Endodermal cell (in vitro differentiated cells): ENCODE data around the gene RCN1. TPM values are rescaled to one million over a fixed set of nuclear protein-coding genes. Genes with fewer than 3 reads are reported as not detected.

Experiments used
- DNase-seq: peaks from one replicate; pipeline ENCODE4 v3.0.0-alpha.2; 2017
- H3K27ac ChIP-seq: 2 replicates; pipeline ENCODE4 v1.5.1; 2013; ENCODE audit warnings: mild to moderate bottlenecking, low read depth, low read length, moderate library complexity
- H3K27me3 ChIP-seq: 2 replicates; pipeline ENCODE4 v1.6.1; 2013; ENCODE audit warnings: mild to moderate bottlenecking, low read length, moderate library complexity; ENCODE audit not compliant: insufficient read depth, control insufficient read depth, poor library complexity, severe bottlenecking
- H3K36me3 ChIP-seq: 2 replicates; pipeline ENCODE4 v1.7.0; 2013; ENCODE audit warnings: mild to moderate bottlenecking, low read length, moderate library complexity; ENCODE audit not compliant: control insufficient read depth, insufficient read depth
- H3K4me1 ChIP-seq: one replicate; pipeline ENCODE4 v1.7.0; 2013; ENCODE audit warnings: low read length; ENCODE audit not compliant: control insufficient read depth, insufficient read depth
- H3K4me3 ChIP-seq: 2 replicates; pipeline ENCODE4 v1.5.1; 2013; ENCODE audit warnings: mild to moderate bottlenecking, low read length, moderate library complexity
- H3K9ac ChIP-seq: 2 replicates; pipeline ENCODE4 v1.6.1; 2013; ENCODE audit warnings: mild to moderate bottlenecking, low read length, moderate library complexity; ENCODE audit not compliant: poor library complexity, severe bottlenecking; ENCODE audit errors: extremely low read depth
- H3K9me3 ChIP-seq: 2 replicates; pipeline ENCODE4 v1.6.1; 2013; ENCODE audit warnings: mild to moderate bottlenecking, low read length, moderate library complexity; ENCODE audit not compliant: control insufficient read depth
- H3K27ac Mint-ChIP-seq: 2 replicates; pipeline ENCODE4 v1.8.0; 2020; ENCODE audit warnings: mixed read lengths
- H3K27me3 Mint-ChIP-seq: 2 replicates; pipeline ENCODE4 v1.8.0; 2021; ENCODE audit warnings: mild to moderate bottlenecking, mixed read lengths; ENCODE audit not compliant: insufficient read depth
- H3K36me3 Mint-ChIP-seq: 2 replicates; pipeline ENCODE4 v1.8.0; 2020; ENCODE audit warnings: low read depth, mixed read lengths
- H3K4me1 Mint-ChIP-seq: 2 replicates; pipeline ENCODE4 v1.8.0; 2020; ENCODE audit warnings: mixed read lengths
- H3K4me3 Mint-ChIP-seq: 2 replicates; pipeline ENCODE4 v1.8.0; 2020; ENCODE audit warnings: mild to moderate bottlenecking, moderate library complexity, mixed read lengths
- H3K9me3 Mint-ChIP-seq: 2 replicates; pipeline ENCODE4 v1.8.0; 2020; ENCODE audit warnings: mild to moderate bottlenecking, mixed read lengths
- WGBS, 2 experiments: methylation state at CpG; one replicate each; pipeline versions ENCODE4 v1.1.5 to v1.1.7; 2013; ENCODE audit warnings: missing lambda C conversion rate in 2 of 2, mixed read lengths in 1 of 2; ENCODE audit not compliant: insufficient coverage in 1 of 2, insufficient read length in 1 of 2; 5-methylcytosine and 5-hydroxymethylcytosine counted together
- total RNA-seq, 2 donors: library from RNA; stranded (reverse); fragmentation: NEBNext Ultra II Directional in 1 of 2; extraction: Animal tissue kit (Norgen Biotek cat#: 25700) in 1 of 2; gene quantifications; 2 replicates in 1 of 2; 3 replicates in 1 of 2; pipeline ENCODE4 v1.2.1, GENCODE V29; 2021
- TF ChIP-seq, protein P1 (sequence below): fragments of 200-600 bp; sonication (generic); conservative IDR thresholded peaks from 2 replicates; pipeline ENCODE4 v1.5.0; 2021; ENCODE audit warnings: antibody characterized with exemption, mild to moderate bottlenecking

The RCN1 gene
- total RNA-seq, 2 donors from 2014 or later, result 99.5 to 136 TPM

DNA sequence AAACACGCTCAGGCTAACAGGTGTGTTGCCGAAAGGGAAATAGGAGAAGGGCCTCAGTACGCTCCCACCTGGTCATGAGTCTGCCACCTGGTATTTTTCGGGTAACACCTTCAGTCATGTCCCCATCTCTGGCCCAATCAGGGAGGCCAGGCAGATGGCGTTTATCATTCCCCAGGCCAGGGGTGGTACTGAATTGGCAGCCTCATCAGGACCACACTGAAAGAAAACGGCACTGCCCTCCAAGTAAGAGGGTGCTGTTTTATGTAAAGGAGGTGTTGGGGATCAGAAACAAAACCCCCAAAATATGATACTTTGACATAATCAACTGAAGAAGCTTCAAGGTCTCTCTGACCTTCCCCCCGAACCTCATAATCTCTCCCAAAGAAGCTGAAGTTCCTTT, 58.9 kb downstream of the RCN1 start:
- TF ChIP-seq, protein P1, sequence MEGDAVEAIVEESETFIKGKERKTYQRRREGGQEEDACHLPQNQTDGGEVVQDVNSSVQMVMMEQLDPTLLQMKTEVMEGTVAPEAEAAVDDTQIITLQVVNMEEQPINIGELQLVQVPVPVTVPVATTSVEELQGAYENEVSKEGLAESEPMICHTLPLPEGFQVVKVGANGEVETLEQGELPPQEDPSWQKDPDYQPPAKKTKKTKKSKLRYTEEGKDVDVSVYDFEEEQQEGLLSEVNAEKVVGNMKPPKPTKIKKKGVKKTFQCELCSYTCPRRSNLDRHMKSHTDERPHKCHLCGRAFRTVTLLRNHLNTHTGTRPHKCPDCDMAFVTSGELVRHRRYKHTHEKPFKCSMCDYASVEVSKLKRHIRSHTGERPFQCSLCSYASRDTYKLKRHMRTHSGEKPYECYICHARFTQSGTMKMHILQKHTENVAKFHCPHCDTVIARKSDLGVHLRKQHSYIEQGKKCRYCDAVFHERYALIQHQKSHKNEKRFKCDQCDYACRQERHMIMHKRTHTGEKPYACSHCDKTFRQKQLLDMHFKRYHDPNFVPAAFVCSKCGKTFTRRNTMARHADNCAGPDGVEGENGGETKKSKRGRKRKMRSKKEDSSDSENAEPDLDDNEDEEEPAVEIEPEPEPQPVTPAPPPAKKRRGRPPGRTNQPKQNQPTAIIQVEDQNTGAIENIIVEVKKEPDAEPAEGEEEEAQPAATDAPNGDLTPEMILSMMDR, result no peak
- Histone ChIP-seq H3K27me3 (peaks cover 31% of the 10 kb centered on the region), H3K36me3 (no peaks in the 10 kb centered on the region), H3K4me3 (no peak overlapping the region), H3K4me1 (peaks cover 3% of the 10 kb centered on the region), H3K9ac (no peak overlapping the region), H3K27ac (no peak overlapping the region), H3K9me3 (no peaks in the 10 kb centered on the region)
- H3K4me1 Mint-ChIP-seq, result peaks cover 4% of the 10 kb centered on the region
- H3K36me3 Mint-ChIP-seq, result no peaks in the 10 kb centered on the region
- peaks cover 42% of the 10 kb centered on the region for H3K27me3 Mint-ChIP-seq
- peaks cover 2% of the 10 kb centered on the region for H3K9me3 Mint-ChIP-seq
- no peak for DNase-seq
- WGBS, 2 experiments, result 91 to 95% methylated on average over 5 to 7 of the region's 7 CpGs
- H3K27ac Mint-ChIP-seq, result no peak overlapping the region
- H3K4me3 Mint-ChIP-seq, result no peak overlapping the region

DNA sequence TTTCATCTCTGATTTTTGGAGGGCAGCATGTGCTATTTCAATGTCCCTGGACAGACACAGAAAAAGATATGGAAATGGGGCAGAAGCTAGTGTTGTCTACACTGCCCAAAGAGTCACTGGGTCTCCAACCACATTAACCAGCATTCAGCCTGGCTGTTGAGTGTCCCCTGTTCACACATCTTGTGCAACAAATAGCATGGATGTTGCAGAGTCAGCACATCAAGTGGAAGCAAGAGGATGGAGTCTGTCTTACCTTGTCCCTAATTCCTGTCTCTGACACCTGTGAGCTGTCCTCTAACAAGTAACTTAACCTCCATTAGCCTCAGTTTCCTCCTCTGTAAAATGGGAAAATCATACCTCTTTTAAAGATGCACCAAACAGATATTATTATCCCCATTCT, 60.2 kb downstream of the RCN1 start:
- H3K27me3 Mint-ChIP-seq, result peaks cover 32% of the 10 kb centered on the region
- Histone ChIP-seq H3K36me3 (no peaks in the 10 kb centered on the region), H3K9ac (no peak overlapping the region), H3K4me1 (peaks cover 3% of the 10 kb centered on the region), H3K9me3 (no peaks in the 10 kb centered on the region), H3K27me3 (peaks cover 18% of the 10 kb centered on the region), H3K4me3 (no peak overlapping the region), H3K27ac (no peak overlapping the region)
- TF ChIP-seq, protein P1, result no peak
- no peak for DNase-seq
- no peak overlapping the region for H3K27ac Mint-ChIP-seq
- H3K4me3 Mint-ChIP-seq, result no peak overlapping the region
- H3K4me1 Mint-ChIP-seq, result peaks cover 4% of the 10 kb centered on the region
- H3K36me3 Mint-ChIP-seq, result no peaks in the 10 kb centered on the region
- peaks cover 2% of the 10 kb centered on the region for H3K9me3 Mint-ChIP-seq

DNA sequence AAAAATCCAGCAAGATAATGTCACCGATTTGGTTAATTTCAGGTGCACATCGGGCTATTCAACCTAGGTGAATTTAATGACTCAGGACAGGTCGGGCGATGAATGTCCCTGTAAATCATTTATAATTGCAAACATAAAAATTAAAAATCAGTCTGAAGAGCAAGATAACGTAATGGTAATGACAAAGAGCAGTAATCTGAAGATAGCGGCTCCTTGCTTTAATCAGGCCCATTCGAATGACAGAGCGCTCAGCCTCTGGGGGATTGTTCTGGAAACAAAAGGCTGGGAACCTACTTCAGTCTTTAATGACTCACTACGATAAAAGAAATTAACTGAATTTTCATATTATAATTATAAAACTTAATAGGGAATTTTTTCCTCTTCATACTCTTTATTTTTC, 61.3 kb downstream of the RCN1 start:
- Mint-ChIP-seq H3K4me3 (no peak overlapping the region), H3K27me3 (peaks cover 23% of the 10 kb centered on the region), H3K27ac (no peak overlapping the region), H3K36me3 (no peaks in the 10 kb centered on the region), H3K9me3 (no peaks in the 10 kb centered on the region), H3K4me1 (peaks cover 4% of the 10 kb centered on the region)
- H3K9ac ChIP-seq, result no peak overlapping the region
- 92 to 95% methylated on average over 4 to 8 of the region's 9 CpGs for WGBS, 2 experiments
- H3K9me3 ChIP-seq, result no peaks in the 10 kb centered on the region
- H3K4me1 ChIP-seq, result peaks cover 3% of the 10 kb centered on the region
- H3K27ac ChIP-seq, result no peak overlapping the region
- DNase-seq, result no peak
- H3K27me3 ChIP-seq, result peaks cover 6% of the 10 kb centered on the region
- no peaks in the 10 kb centered on the region for H3K36me3 ChIP-seq
- H3K4me3 ChIP-seq, result no peak overlapping the region
- TF ChIP-seq, protein P1, result no peak
